IPS-18c (cell line): ENCODE data around the gene RUNX1.
"Not testable (repeated sequence)": the region's sequence is repeated elsewhere in the genome, so short reads cannot be mapped to it uniquely, and the experiment has no call there.

Experiments used
- H3K4me3 ChIP-seq: 2 replicates; pipeline ENCODE4 v1.7.0; 2013; ENCODE audit warnings: low read depth, mild to moderate bottlenecking, low read length, moderate library complexity; ENCODE audit not compliant: insufficient read depth
- H3K9me3 ChIP-seq: one replicate; pipeline ENCODE4 v1.6.1; 2013; ENCODE audit warnings: mild to moderate bottlenecking, low read length, moderate library complexity; ENCODE audit not compliant: control insufficient read depth, insufficient read depth

The RUNX1 gene

GRCh38 chr21:34993521-34993921 is 55.6 kb downstream of the RUNX1 start:
- not testable (repeated sequence) for H3K4me3 ChIP-seq, H3K9me3 ChIP-seq

- H3K9me3 ChIP-seq, result no peaks in the 10 kb centered on the region
- H3K4me3 ChIP-seq, result no peak overlapping the region
Observed at GRCh38 chr21:34992736-34993398, 56.2 kb downstream of the RUNX1 start.

- Histone ChIP-seq H3K4me3 (no peak overlapping the region), H3K9me3 (no peaks in the 10 kb centered on the region)
Observed at GRCh38 chr21:34992180-34992579, 56.9 kb downstream of the RUNX1 start.

- Histone ChIP-seq H3K9me3 (no peaks in the 10 kb centered on the region), H3K4me3 (no peak overlapping the region)
Observed at GRCh38 chr21:34991366-34991957, 57.6 kb downstream of the RUNX1 start.

GRCh38 chr21:34990842-34991241 is 58.3 kb downstream of the RUNX1 start:
- Histone ChIP-seq H3K9me3 (no peaks in the 10 kb centered on the region), H3K4me3 (no peak overlapping the region)

- Histone ChIP-seq H3K9me3 (no peaks in the 10 kb centered on the region), H3K4me3 (no peak overlapping the region)
Observed at GRCh38 chr21:34989337-34990151, 59.6 kb downstream of the RUNX1 start.

- Histone ChIP-seq H3K4me3 (no peak overlapping the region), H3K9me3 (no peaks in the 10 kb centered on the region)
Observed at GRCh38 chr21:34988625-34989024, 60.5 kb downstream of the RUNX1 start.

- H3K4me3 ChIP-seq, result no peak overlapping the region
Observed at GRCh38 chr21:34988139-34988538, 61.0 kb downstream of the RUNX1 start.

GRCh38 chr21:34987501-34988072 is 61.5 kb downstream of the RUNX1 start:
- H3K9me3 ChIP-seq, result no peaks in the 10 kb centered on the region
- H3K4me3 ChIP-seq, result no peak overlapping the region

More at GRCh38 chr21:34988139-34988538, 61.0 kb downstream of the RUNX1 start:
- no peaks in the 10 kb centered on the region for H3K9me3 ChIP-seq

- H3K4me3 ChIP-seq, result no peak overlapping the region
- H3K9me3 ChIP-seq, result no peaks in the 10 kb centered on the region
Observed at GRCh38 chr21:34986561-34987500, 62.3 kb downstream of the RUNX1 start.

- Histone ChIP-seq H3K9me3 (no peaks in the 10 kb centered on the region), H3K4me3 (no peak overlapping the region)
Observed at GRCh38 chr21:34984356-34985058, 64.6 kb downstream of the RUNX1 start.

GRCh38 chr21:34983680-34984086 is 65.4 kb downstream of the RUNX1 start:
- Histone ChIP-seq H3K4me3 (no peak overlapping the region), H3K9me3 (no peaks in the 10 kb centered on the region)

GRCh38 chr21:34981791-34982190 is 67.3 kb downstream of the RUNX1 start:
- H3K9me3 ChIP-seq, result no peaks in the 10 kb centered on the region
- no peak overlapping the region for H3K4me3 ChIP-seq

GRCh38 chr21:34980423-34981115 is 68.5 kb downstream of the RUNX1 start:
- H3K4me3 ChIP-seq, result no peak overlapping the region
- no peaks in the 10 kb centered on the region for H3K9me3 ChIP-seq

GRCh38 chr21:34979383-34979782 is 69.7 kb downstream of the RUNX1 start:
- Histone ChIP-seq H3K9me3 (no peaks in the 10 kb centered on the region), H3K4me3 (no peak overlapping the region)

- Histone ChIP-seq H3K9me3 (no peaks in the 10 kb centered on the region), H3K4me3 (no peak overlapping the region)
Observed at GRCh38 chr21:34977333-34977732, 71.8 kb downstream of the RUNX1 start.
